ENCODE data around the gene TRIM39. TPM values are rescaled to one million over a fixed set of nuclear protein-coding genes. Genes with fewer than 3 reads are reported as not detected.

The TRIM39 gene
- total and polyA plus RNA-seq, 2 of the 13 experiments (the other 11 are each of a cell fraction or from before 2014, with no cell fraction given) = 7.7 to 14.6 TPM

- TF ChIP-seq, protein P1, sequence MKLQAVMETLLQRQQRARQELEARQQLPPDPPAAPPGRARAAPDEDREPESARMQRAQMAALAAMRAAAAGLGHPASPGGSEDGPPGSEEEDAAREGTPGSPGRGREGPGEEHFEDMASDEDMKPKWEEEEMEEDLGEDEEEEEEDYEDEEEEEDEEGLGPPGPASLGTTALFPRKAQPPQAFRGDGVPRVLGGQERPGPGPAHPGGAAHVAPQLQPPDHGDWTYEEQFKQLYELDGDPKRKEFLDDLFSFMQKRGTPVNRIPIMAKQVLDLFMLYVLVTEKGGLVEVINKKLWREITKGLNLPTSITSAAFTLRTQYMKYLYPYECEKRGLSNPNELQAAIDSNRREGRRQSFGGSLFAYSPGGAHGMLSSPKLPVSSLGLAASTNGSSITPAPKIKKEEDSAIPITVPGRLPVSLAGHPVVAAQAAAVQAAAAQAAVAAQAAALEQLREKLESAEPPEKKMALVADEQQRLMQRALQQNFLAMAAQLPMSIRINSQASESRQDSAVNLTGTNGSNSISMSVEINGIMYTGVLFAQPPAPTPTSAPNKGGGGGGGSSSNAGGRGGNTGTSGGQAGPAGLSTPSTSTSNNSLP (IDR thresholded peaks at IDR 0.05; ENCODE audit: low read depth, low read length) = no peak
- 0 out of 2 replicates have a peak, but pooled peaks have one; percentile 18 for TF ChIP-seq ZNF205 (CRISPR knock-in tag; IDR thresholded peaks at IDR 0.05)
- peak; percentile 88 for TF ChIP-seq CCDC6 (CRISPR knock-in tag; IDR thresholded peaks at IDR 0.05)
- TF ChIP-seq RXRB (CRISPR knock-in tag; IDR thresholded peaks at IDR 0.05; ENCODE audit: borderline replicate concordance) = no peak; the same call in 1 of the 2 replicates
- TF ChIP-seq NFE2 (CRISPR knock-in tag; IDR thresholded peaks at IDR 0.05) = no peak
- TF ChIP-seq MTF2 (CRISPR knock-in tag; IDR thresholded peaks at IDR 0.05; ENCODE audit: borderline replicate concordance) = no peak
- peak; percentile 46; the same call in 1 of the 2 replicates for TF ChIP-seq HNRNPL (IDR thresholded peaks at IDR 0.05; ENCODE audit: low read depth, low read length)
- TF ChIP-seq CBX1 (IDR thresholded peaks at IDR 0.05; ENCODE audit: low read depth) = peak; percentile 18
- no peak for TF ChIP-seq LCORL (IDR thresholded peaks at IDR 0.05)
- peak; percentile 37; the same call in 1 of the 2 replicates for TF ChIP-seq LCORL (CRISPR knock-in tag; IDR thresholded peaks at IDR 0.05)
- peak; percentile 74; the same call in 1 of the 2 replicates for TF ChIP-seq ZZZ3 (CRISPR knock-in tag; IDR thresholded peaks at IDR 0.05; ENCODE audit: borderline replicate concordance)
- TF ChIP-seq SMYD3 (CRISPR knock-in tag; IDR thresholded peaks at IDR 0.05) = no peak
- TF ChIP-seq ZNF460 (CRISPR knock-in tag; IDR thresholded peaks at IDR 0.05; ENCODE audit: borderline replicate concordance) = no peak
- TF ChIP-seq, protein P2, sequence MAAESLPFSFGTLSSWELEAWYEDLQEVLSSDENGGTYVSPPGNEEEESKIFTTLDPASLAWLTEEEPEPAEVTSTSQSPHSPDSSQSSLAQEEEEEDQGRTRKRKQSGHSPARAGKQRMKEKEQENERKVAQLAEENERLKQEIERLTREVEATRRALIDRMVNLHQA (CRISPR knock-in tag; IDR thresholded peaks at IDR 0.05) = no peak
- no peak for TF ChIP-seq MAFF (IDR thresholded peaks at IDR 0.05; ENCODE audit: low read depth, low read length)
- TF ChIP-seq, protein P3, sequence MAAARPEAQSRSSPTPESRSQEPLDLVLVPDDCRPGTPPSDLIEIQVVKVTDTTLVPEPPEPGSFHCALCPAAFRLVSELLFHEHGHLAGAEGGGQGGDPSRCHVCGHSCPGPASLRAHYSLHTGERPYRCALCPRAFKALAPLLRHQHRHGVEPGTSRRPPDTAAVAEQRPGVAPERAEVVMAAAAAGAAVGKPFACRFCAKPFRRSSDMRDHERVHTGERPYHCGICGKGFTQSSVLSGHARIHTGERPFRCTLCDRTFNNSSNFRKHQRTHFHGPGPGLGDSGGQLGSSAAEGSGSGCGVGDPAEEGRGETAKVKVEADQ (CRISPR knock-in tag; IDR thresholded peaks at IDR 0.05; ENCODE audit: borderline replicate concordance) = peak; percentile 93
- no peak for TF ChIP-seq CERS6 (CRISPR knock-in tag; IDR thresholded peaks at IDR 0.05)
- no peak for TF ChIP-seq SRF (IDR thresholded peaks at IDR 0.05; ENCODE audit: low read depth, low read length)
- peak; percentile 54; the same call in 1 of the 2 replicates for TF ChIP-seq ATF7-NPFF (CRISPR knock-in tag; IDR thresholded peaks at IDR 0.05; ENCODE audit: low read depth)
- TF ChIP-seq ZNF350 (CRISPR knock-in tag; IDR thresholded peaks at IDR 0.05; ENCODE audit: borderline replicate concordance, low read depth) = 0 out of 2 replicates have a peak, but pooled peaks have one; percentile 23
- TF ChIP-seq ZNF589 (CRISPR knock-in tag; conservative IDR thresholded peaks at IDR 0.05) = 0 out of 2 replicates have a peak, but pooled peaks have one; percentile 13
- TF ChIP-seq, protein P4, sequence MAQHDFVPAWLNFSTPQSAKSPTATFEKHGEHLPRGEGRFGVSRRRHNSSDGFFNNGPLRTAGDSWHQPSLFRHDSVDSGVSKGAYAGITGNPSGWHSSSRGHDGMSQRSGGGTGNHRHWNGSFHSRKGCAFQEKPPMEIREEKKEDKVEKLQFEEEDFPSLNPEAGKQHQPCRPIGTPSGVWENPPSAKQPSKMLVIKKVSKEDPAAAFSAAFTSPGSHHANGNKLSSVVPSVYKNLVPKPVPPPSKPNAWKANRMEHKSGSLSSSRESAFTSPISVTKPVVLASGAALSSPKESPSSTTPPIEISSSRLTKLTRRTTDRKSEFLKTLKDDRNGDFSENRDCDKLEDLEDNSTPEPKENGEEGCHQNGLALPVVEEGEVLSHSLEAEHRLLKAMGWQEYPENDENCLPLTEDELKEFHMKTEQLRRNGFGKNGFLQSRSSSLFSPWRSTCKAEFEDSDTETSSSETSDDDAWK (CRISPR knock-in tag; IDR thresholded peaks at IDR 0.05) = no peak
- peak; percentile 88 for TF ChIP-seq MYC (CRISPR knock-in tag; IDR thresholded peaks at IDR 0.05; ENCODE audit: borderline replicate concordance)
- TF ChIP-seq ZNF549 (CRISPR knock-in tag; IDR thresholded peaks at IDR 0.05) = no peak
- no peak; the same call in 1 of the 2 replicates for TF ChIP-seq ZSCAN30 (CRISPR knock-in tag; IDR thresholded peaks at IDR 0.05)
- TF ChIP-seq SSRP1 (CRISPR knock-in tag; IDR thresholded peaks at IDR 0.05) = no peak
- TF ChIP-seq ZNF782 (CRISPR knock-in tag; IDR thresholded peaks at IDR 0.05; ENCODE audit: borderline replicate concordance) = peak; percentile 66; the same call in 1 of the 2 replicates
Observed at GRCh38 chr6:30326526-30327231, at the start of gene TRIM39 (continued).
